Natural killer cell (primary cell): ENCODE results near the gene PRRX2. TPM values are rescaled to one million over a fixed set of nuclear protein-coding genes. Genes with fewer than 3 reads are reported as not detected.

Source experiments
- ATAC-seq, 3 donors: fragments of 150-1000 bp in 2 of 3; fragments of 200-7000 bp in 1 of 3; cut with Tn5 transposase; 1 replicate in 1 of 3; 2 replicates in 2 of 3; pipeline ENCODE4 v1.10.0; 2021; ENCODE audit warnings: mild to moderate bottlenecking in 2 of 3, moderate library complexity in 2 of 3
- DNase-seq, 2 donors: peaks; one replicate each; pipeline versions ENCODE4 v3.0.0 to v3.0.0-alpha.2; 2013 to 2021; ENCODE audit warnings: mixed read lengths in 1 of 2
- H3K27ac ChIP-seq: one replicate; pipeline ENCODE4 v1.5.1; 2013; ENCODE audit warnings: mild to moderate bottlenecking, low read length
- H3K27me3 ChIP-seq: one replicate; pipeline ENCODE4 v1.6.1; 2013; ENCODE audit warnings: low read length; ENCODE audit not compliant: control insufficient read depth, insufficient read depth
- H3K36me3 ChIP-seq: one replicate; pipeline ENCODE4 v1.6.1; 2013; ENCODE audit warnings: low read length; ENCODE audit not compliant: control insufficient read depth, insufficient read depth
- H3K4me1 ChIP-seq: one replicate; pipeline ENCODE4 v1.6.1; 2013; ENCODE audit warnings: low read length; ENCODE audit not compliant: control insufficient read depth, insufficient read depth
- H3K4me3 ChIP-seq: one replicate; pipeline ENCODE4 v1.5.1; 2013; ENCODE audit warnings: low read length
- H3K9me3 ChIP-seq: one replicate; pipeline ENCODE4 v1.6.1; 2013; ENCODE audit warnings: low read length; ENCODE audit not compliant: control insufficient read depth, insufficient read depth
- H3K27ac Mint-ChIP-seq, 2 donors: one replicate each; pipeline ENCODE4 v1.8.0; 2022; ENCODE audit warnings: mild to moderate bottlenecking in 2 of 2, mixed read lengths in 2 of 2, moderate library complexity in 1 of 2
- H3K27me3 Mint-ChIP-seq, 2 donors: one replicate each; pipeline ENCODE4 v1.8.0; 2022; ENCODE audit warnings: low read depth in 2 of 2, mixed read lengths in 2 of 2
- H3K36me3 Mint-ChIP-seq: one replicate; pipeline ENCODE4 v1.8.0; 2022; ENCODE audit warnings: mixed read lengths
- H3K4me1 Mint-ChIP-seq, 2 donors: one replicate each; pipeline ENCODE4 v1.8.0; 2022; ENCODE audit warnings: mixed read lengths in 2 of 2
- H3K4me3 Mint-ChIP-seq: one replicate; pipeline ENCODE4 v1.8.0; 2022; ENCODE audit warnings: mild to moderate bottlenecking, moderate library complexity, mixed read lengths
- H3K9me3 Mint-ChIP-seq, 2 donors: one replicate each; pipeline ENCODE4 v1.8.0; 2022; ENCODE audit warnings: mixed read lengths in 2 of 2
- CTCF ChIP-seq: fragments of 200-600 bp; IDR thresholded peaks from one replicate; pipeline ENCODE4 v1.8.0; 2022; ENCODE audit warnings: antibody characterized with exemption
- WGBS: methylation state at CpG from one replicate; pipeline ENCODE4 v1.1.7; 2013; ENCODE audit warnings: missing lambda C conversion rate; ENCODE audit not compliant: insufficient coverage; 5-methylcytosine and 5-hydroxymethylcytosine counted together
- intact Hi-C: fragments of 100-400 bp; cut with micrococcal nuclease; formaldehyde crosslinking; loops from one replicate; pipeline ENCODE4 v1.14.2; 2022
- total RNA-seq, 4 donors: library from RNA; stranded (reverse); fragments of 120-200 nt in 1 of 4; gene quantifications; one replicate each; pipeline versions ENCODE4 v1.2.3 to v1.2.4, GENCODE V29; 2013 to 2022

The PRRX2 gene
- total RNA-seq, 3 donors from 2014 or later (not counting 1 experiment from before 2014, with no cell fraction given): not detected

GRCh38 chr9:129712634-129713401 lies 47.4 kb downstream of the PRRX2 start:
- H3K27ac Mint-ChIP-seq: no peak overlapping the region
- Histone ChIP-seq H3K27ac (no peak overlapping the region), H3K36me3 (no peaks in the 10 kb centered on the region), H3K27me3 (peaks cover 6% of the 10 kb centered on the region), H3K9me3 (no peaks in the 10 kb centered on the region), H3K4me1 (peaks cover 20% of the 10 kb centered on the region), H3K4me3 (no peak overlapping the region)
- no peaks in the 10 kb centered on the region for H3K4me1 Mint-ChIP-seq
- WGBS: 39% methylated on average over 26 of the region's 26 CpGs
- no peaks in the 10 kb centered on the region for H3K36me3 Mint-ChIP-seq
- TF ChIP-seq CTCF: no peak
- ATAC-seq: no peak
- peak in 1 of 2 donors; percentile 16 for DNase-seq
- intact Hi-C loops: no loop called here
- H3K27me3 Mint-ChIP-seq: peaks cover 0 to 9% of the 10 kb centered on the region in 2 donors
- no peak overlapping the region for H3K4me3 Mint-ChIP-seq
- no peaks in the 10 kb centered on the region for H3K9me3 Mint-ChIP-seq

- Mint-ChIP-seq H3K27me3 (peaks cover 0 to 9% of the 10 kb centered on the region in 2 donors), H3K27ac (no peak overlapping the region), H3K4me3 (no peak overlapping the region), H3K9me3 (no peaks in the 10 kb centered on the region), H3K36me3 (no peaks in the 10 kb centered on the region), H3K4me1 (no peaks in the 10 kb centered on the region)
- Histone ChIP-seq H3K27ac (no peak overlapping the region), H3K36me3 (no peaks in the 10 kb centered on the region), H3K9me3 (no peaks in the 10 kb centered on the region), H3K4me3 (no peak overlapping the region), H3K4me1 (peaks cover 20% of the 10 kb centered on the region), H3K27me3 (peaks cover 6% of the 10 kb centered on the region)
- 86% methylated on average over 10 of the region's 10 CpGs for WGBS
- TF ChIP-seq CTCF: no peak
- DNase-seq: no peak
- no peak for ATAC-seq
- intact Hi-C loops: no loop called here
These were observed 47.9 kb downstream of the PRRX2 start for GRCh38 chr9:129713402-129713679.

GRCh38 chr9:129714511-129715061 lies 49.1 kb downstream of the PRRX2 start:
- Mint-ChIP-seq H3K27ac (no peak overlapping the region), H3K9me3 (no peaks in the 10 kb centered on the region), H3K27me3 (peaks cover 0 to 9% of the 10 kb centered on the region in 2 donors), H3K4me3 (no peak overlapping the region), H3K4me1 (no peaks in the 10 kb centered on the region), H3K36me3 (no peaks in the 10 kb centered on the region)
- no peaks in the 10 kb centered on the region for H3K9me3 ChIP-seq
- peaks cover 20% of the 10 kb centered on the region for H3K4me1 ChIP-seq
- no peak for DNase-seq
- peaks cover 6% of the 10 kb centered on the region for H3K27me3 ChIP-seq
- WGBS: 74% methylated on average over 12 of the region's 15 CpGs
- H3K36me3 ChIP-seq: no peaks in the 10 kb centered on the region
- no peak for ATAC-seq
- no peak overlapping the region for H3K27ac ChIP-seq
- H3K4me3 ChIP-seq: no peak overlapping the region
- intact Hi-C loops: no loop called here
- TF ChIP-seq CTCF: no peak

GRCh38 chr9:129716091-129716490 lies 50.6 kb downstream of the PRRX2 start:
- Mint-ChIP-seq H3K27me3 (peaks cover 0 to 9% of the 10 kb centered on the region in 2 donors), H3K4me3 (no peak overlapping the region), H3K27ac (no peak overlapping the region), H3K4me1 (no peaks in the 10 kb centered on the region), H3K36me3 (no peaks in the 10 kb centered on the region), H3K9me3 (no peaks in the 10 kb centered on the region)
- no peaks in the 10 kb centered on the region for H3K9me3 ChIP-seq
- no peak overlapping the region for H3K27ac ChIP-seq
- H3K36me3 ChIP-seq: no peaks in the 10 kb centered on the region
- H3K4me3 ChIP-seq: no peak overlapping the region
- ATAC-seq: no peak
- peaks cover 20% of the 10 kb centered on the region for H3K4me1 ChIP-seq
- DNase-seq: no peak
- TF ChIP-seq CTCF: no peak
- WGBS: 86% methylated on average over 5 of the region's 5 CpGs
- H3K27me3 ChIP-seq: peaks cover 6% of the 10 kb centered on the region
- intact Hi-C loops: no loop called here
